HG03095 (cell line): ENCODE measurements around the gene LRRC30.

ENCODE experiments used
- ATAC-seq: cut with Tn5 transposase; IDR thresholded peaks from one replicate; pipeline ENCODE4 v1.9.1; 2021; ENCODE audit warnings: moderate library complexity; ENCODE audit not compliant: unreplicated experiment

The LRRC30 gene

GRCh38 chr18:7236933-7237332 is 6.0 kb downstream of the LRRC30 start:
- no peak for ATAC-seq

- no peak for ATAC-seq
Measured at GRCh38 chr18:7237673-7238272, 6.9 kb downstream of the LRRC30 start.

- no peak for ATAC-seq
Measured at GRCh38 chr18:7242926-7243325, 12.0 kb downstream of the LRRC30 start.

DNA sequence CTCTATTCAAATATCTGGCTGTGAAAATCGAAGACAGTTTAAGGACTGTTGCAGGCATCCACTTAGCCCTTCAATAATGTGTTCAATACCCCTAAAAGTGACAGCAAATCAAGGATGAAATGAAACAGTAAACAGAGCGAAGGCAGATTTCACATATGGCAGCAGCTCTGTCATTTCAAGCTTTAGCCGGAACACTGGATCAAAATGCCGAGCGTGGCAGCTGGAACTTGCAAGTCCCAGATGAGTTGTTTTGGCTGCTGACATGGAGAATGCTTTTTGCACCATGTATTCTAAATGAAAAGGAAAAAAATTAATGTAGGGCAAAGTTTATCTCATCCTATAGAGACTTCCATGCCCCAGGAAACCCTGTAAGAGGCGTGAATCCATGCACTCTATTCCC is 18.0 kb downstream of the LRRC30 start:
- no peak for ATAC-seq

GRCh38 chr18:7254163-7254562 is 23.3 kb downstream of the LRRC30 start:
- no peak for ATAC-seq

DNA sequence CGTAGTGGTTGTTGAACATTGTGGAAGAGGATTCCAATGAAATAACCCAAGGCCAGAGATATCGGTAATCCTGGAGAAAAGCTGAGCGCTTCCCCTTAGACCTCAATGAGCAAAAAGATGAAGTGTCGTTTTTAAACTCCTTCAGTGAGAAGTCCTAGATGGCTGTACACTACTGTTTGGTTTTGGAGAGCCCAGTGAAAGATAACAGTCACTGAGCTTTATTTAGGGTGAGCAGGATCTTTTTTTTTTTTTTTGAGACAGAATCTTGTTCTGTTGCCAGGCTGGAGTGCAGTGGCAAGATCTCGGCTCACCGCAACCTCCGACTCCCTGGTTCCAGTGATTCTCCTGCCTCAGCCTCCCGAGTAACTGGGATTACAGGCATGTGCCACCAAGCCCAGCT is 24.2 kb downstream of the LRRC30 start:
- no peak for ATAC-seq

GRCh38 chr18:7255643-7256042 is 24.8 kb downstream of the LRRC30 start:
- no peak for ATAC-seq

GRCh38 chr18:7256618-7257425 is 25.9 kb downstream of the LRRC30 start:
- ATAC-seq = no peak

DNA sequence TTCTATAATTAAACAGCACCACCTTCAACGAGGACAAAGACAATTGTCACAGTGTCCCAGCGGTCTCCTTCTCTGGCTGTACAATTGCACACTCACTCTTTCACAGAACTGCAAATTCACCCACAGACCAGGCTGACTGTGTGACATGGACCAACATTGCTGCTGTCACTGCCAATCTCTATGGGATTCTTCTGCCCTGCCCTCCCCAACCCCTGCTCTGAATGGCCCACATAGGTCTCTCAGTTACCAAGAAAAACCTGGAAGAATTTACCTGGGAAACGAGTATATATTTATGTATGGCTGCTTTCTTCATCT is 26.5 kb downstream of the LRRC30 start:
- ATAC-seq = no peak

- no peak for ATAC-seq
Measured at GRCh38 chr18:7259475-7259874, 28.6 kb downstream of the LRRC30 start.

DNA sequence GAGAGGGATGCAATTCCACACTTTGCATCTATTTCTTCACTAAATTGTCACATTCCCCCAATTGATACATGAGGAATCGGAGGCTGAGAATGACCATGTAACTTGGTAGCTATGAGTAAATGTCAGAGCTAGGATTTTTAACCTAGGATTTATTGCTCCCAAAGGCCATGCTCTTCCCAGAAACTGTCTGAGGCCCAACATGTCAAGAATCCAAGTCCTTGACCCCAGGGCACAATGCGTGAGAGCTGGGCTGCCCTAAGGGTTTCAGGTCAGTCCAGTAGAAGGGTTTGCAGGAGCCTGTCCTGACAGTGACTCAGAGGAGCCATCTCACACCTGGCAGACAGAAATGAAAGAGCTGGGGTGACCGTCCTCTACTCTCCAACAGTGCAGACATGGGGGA is 30.3 kb downstream of the LRRC30 start:
- no peak for ATAC-seq

DNA sequence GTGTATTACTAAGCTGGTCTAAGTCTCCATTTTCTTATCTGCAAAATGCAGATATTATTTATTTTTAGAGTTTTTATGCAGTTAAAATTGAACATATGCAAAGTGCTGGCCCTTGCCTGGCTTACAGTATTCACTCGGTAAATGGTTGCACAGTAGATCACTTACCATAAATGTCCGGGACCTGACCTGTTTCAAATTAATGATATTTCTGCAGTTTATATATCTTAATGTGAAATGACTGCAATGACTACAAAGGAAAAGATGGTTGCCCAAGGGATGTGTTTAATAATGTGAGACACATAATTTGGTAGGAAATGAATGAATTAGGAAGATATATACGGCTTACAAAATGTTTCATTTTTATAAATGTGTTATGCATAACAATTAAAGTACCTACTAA is 37.1 kb downstream of the LRRC30 start:
- ATAC-seq = no peak

DNA sequence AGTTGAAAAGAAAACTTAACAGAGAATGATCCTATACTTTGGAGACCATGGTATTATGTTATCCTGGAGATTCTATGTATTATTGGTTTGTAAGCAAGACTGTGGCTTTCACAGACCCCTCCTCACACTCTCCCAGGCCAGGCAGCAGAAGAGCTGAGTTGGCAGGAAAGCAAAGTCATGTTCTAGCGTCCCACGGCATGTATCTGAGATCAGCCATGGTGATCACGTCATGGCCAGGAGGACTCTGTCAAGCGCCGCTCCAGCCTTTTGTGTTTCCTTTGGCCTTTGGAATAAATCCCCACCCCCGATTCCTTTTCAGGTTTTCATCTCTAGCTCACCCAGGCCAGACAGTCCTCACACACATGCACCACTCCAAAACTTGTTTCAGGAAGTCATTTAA is 39.1 kb downstream of the LRRC30 start:
- no peak for ATAC-seq

DNA sequence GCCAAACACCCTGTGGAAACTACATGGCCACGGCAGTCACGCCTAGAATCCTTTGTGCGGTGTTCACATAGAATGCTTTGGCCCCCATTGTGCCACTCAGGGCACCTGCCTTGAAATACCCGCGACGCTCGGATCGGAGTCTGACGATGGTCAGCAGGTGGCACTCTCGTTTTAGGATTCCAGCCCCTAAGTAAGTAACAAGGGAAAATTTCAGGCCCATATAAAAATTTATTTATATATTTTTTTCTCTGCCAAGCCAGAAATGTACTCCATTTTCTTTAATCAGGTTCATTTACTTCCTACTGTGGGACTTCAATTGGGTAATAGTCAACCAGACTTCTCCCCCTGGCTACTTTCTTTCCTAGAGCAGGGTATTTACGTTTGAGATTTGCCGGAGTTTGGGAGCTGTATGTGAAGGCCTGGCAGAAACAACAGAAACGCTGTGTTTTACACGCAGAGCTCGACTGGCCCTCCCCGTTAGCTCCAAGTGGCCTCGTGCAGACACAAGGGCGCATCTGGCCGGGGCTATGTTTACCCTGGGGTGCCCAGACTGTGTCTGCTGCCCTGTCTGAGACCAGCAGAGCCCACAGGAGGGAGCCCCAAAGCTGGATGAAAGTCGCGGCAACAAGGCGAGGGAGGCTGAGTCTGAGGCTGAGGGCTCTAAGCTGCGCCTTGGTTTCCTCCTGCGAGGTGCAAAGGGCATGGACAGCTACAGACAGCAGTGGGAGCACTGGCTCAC is 41.6 kb downstream of the LRRC30 start:
- ATAC-seq = no peak

DNA sequence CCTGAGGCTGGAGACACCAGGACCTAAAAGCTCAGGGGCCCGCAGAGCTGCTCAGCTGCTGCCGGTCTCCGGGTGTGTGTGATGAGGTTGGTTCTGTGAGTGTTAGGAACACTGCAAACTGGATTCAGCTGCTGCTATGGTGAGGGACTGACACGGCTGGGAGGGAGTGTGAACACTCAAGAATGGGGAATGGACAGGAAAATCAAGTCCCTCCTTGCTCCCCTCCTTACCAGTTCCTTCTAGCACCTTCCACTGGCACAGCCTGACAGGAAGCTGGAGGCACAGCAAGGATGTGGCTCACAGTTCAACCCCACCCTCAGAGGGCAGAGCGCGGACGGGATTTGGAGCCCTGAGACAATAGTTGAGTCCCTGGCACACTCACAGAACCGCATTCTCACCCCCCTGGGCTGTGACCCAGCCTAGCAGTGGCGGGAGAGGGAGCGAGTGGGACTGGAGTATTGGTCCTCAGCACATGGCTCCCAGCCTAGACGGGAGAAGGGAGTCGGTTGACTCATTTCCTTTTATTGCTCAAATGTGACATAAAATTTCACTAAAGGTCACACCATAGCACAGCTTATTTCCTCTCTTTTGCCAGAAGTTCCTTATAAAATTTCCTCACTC is 42.5 kb downstream of the LRRC30 start:
- ATAC-seq = no peak

DNA sequence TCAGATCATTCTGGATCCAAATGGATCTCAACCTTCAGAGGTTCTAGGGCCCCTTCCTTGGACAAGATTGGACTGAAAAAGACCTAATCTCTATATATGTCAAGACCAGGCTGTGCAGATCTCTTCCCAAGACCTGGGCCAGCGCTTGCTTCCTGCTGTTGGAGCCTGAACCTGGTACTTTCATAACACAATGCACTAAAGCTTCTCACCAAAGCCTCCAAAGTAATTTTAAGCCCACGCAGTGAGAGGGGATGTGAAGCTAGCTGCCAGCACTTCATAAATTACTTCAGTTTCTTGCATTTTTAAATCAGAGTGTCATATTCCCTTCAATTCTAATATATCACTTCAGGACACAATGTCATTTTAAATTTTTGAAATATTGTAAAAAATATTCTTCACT is 50.7 kb downstream of the LRRC30 start:
- ATAC-seq = no peak
